Measurements from ENCODE around the gene MED17. TPM values are rescaled to one million over a fixed set of nuclear protein-coding genes. Genes with fewer than 3 reads are reported as not detected.
A peak's percentile ranks its signal among the peaks of the same experiment; 100 is the strongest.

Gene MED17
- total RNA-seq, 2 donors from 2014 or later, result 38.7 to 42.3 TPM

DNA sequence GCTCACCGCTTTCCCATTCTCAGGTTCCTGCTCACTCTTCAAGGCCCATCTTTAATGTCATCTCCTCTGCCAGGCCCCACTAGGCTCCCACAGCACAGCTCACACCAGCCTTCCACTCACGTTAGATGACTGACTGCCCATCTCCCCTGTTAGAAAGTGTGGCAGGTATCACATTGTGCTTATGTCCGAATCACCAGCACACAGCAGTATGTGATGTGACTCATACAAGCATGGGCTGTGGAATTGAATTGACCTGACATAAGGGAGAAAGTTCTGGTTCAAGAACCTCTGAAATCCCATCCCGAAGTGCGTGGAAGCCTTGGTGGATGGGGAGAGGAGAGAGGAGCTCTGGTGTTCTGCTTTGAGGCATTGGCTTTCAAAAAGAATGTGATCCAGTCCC, 59.8 kb downstream of the MED17 start:
- no peaks in the 10 kb centered on the region for H3K4me1 Mint-ChIP-seq
- H3K4me3 Mint-ChIP-seq, result no peak overlapping the region
- no peaks in the 10 kb centered on the region for H3K9me3 Mint-ChIP-seq
- no peak overlapping the region for H3K27ac Mint-ChIP-seq
- ATAC-seq (replicated peaks), result no peak
- H3K36me3 Mint-ChIP-seq (ENCODE audit: low read depth), result no peaks in the 10 kb centered on the region
- H3K27me3 Mint-ChIP-seq, result no peaks in the 10 kb centered on the region

DNA sequence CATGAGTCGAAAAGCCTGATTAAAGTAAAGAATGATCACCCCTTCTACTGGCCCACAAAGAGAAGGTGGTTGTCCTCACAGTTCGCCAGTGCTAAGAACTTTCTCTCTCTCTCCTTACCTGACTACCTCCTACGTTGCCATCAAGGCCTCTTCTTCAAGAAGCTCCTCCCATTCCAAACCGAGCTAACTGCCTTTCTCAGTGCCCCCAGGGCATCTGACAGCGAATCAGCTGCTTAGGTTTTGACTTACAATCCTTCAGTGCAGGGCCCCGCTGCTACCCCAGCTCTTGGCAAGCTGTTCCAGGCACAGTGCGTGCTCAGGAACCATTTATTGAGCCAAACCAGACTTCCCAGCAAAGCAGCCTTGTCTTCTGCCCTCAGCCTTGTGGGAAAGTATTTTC, 60.5 kb downstream of the MED17 start:
- H3K27ac Mint-ChIP-seq, result no peak overlapping the region
- peaks cover 3% of the 10 kb centered on the region for H3K27me3 Mint-ChIP-seq
- peaks cover 4% of the 10 kb centered on the region for H3K4me1 Mint-ChIP-seq
- ATAC-seq (replicated peaks), result no peak
- H3K4me3 Mint-ChIP-seq, result no peak overlapping the region
- H3K9me3 Mint-ChIP-seq, result no peaks in the 10 kb centered on the region
- H3K36me3 Mint-ChIP-seq (ENCODE audit: low read depth), result no peaks in the 10 kb centered on the region

DNA sequence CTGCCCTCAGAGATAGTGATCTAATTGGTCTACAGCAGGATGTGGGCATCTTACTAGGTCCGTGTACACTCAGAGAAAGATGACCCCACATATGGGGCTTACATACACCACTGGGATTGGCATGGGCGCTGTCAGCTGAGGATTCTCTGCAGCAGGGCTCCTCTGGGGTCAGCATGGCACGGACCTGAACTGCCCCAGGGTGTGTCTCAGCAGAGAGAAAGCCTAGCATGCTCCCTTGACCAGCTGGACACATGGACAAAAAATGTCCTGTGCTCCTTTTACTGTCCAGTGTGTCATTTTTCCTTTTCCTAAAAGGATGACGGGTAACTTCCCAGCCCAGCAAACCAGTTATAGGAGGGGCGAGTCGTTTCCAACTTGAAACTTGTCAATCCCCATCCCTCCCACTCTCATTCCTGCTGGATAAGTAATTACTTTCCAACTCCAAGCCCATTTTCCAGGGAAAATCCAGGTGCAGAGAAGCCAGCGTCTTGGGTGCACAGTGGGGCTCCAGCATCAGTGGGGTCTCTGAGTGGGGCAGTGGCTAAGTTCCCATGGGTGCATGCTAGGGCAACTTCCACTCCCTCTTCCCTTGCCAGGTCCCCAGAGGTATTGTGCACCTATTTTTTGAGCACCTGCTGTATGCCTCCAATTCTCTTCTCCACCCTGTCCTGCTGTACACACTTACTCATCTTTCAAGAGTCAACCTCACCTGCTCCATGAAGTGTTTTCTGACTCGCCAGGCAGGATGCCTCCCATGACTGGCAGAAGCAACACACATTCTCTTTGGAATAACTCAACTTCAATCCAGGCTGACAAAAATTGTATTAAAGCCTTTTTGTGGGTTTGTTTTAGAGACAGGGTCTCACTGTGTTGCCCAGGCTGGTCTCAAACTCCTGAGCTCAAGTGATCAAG, 61.4 kb downstream of the MED17 start:
- no peak for ATAC-seq (replicated peaks)
- Mint-ChIP-seq H3K4me1 (peaks cover 5% of the 10 kb centered on the region), H3K27me3 (peaks cover 5% of the 10 kb centered on the region), H3K36me3 (ENCODE audit: low read depth) (no peaks in the 10 kb centered on the region), H3K27ac (no peak overlapping the region), H3K9me3 (no peaks in the 10 kb centered on the region), H3K4me3 (no peak overlapping the region)

DNA sequence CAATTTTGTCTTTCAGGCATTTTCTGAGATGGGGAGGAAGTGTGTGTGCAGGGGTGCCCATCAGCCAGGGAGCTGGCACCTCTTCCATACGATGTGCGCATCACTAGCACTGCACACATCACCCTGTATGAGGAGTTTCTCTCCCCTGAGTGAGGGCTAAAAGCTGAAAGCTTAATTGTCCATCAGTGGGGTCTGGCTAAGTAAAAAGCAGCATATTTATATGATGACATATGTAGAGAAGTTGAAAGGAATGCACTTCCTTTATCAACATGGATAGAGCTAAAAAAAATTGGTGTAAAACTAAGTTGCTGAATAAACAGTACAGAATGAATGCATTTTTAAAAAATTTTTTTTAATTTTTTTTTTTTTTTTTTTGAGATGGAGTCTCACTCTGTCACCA, 62.3 kb downstream of the MED17 start:
- H3K27me3 Mint-ChIP-seq, result peaks cover 10% of the 10 kb centered on the region
- H3K4me3 Mint-ChIP-seq, result no peak overlapping the region
- H3K27ac Mint-ChIP-seq, result no peak overlapping the region
- peaks cover 5% of the 10 kb centered on the region for H3K4me1 Mint-ChIP-seq
- no peaks in the 10 kb centered on the region for H3K36me3 Mint-ChIP-seq (ENCODE audit: low read depth)
- no peak for ATAC-seq (replicated peaks)
- no peaks in the 10 kb centered on the region for H3K9me3 Mint-ChIP-seq

DNA sequence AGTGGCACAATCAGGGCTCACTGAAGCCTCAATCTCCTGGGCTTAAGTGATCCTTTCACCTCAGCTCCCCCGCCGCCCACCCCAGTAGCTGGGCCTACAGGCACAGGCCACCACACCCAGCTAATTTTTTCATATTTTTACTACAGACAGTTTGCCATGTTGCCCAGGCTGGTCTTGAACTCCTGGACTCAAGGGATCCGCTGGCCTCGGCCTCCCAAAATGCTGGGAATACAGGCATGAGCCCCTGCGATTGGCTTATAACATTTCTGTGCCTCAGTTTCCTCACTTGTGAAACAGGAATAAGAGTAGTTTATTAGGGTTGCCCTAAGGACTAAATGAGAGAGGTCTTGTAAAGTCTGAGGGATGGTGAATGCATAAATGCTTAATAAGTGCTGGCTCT, 65.1 kb downstream of the MED17 start:
- Mint-ChIP-seq H3K27me3 (peaks cover 13% of the 10 kb centered on the region), H3K4me1 (peaks cover 5% of the 10 kb centered on the region), H3K4me3 (peak overlapping the region; percentile 42), H3K9me3 (no peaks in the 10 kb centered on the region), H3K36me3 (ENCODE audit: low read depth) (no peaks in the 10 kb centered on the region), H3K27ac (no peak overlapping the region)
- ATAC-seq (replicated peaks), result no peak

DNA sequence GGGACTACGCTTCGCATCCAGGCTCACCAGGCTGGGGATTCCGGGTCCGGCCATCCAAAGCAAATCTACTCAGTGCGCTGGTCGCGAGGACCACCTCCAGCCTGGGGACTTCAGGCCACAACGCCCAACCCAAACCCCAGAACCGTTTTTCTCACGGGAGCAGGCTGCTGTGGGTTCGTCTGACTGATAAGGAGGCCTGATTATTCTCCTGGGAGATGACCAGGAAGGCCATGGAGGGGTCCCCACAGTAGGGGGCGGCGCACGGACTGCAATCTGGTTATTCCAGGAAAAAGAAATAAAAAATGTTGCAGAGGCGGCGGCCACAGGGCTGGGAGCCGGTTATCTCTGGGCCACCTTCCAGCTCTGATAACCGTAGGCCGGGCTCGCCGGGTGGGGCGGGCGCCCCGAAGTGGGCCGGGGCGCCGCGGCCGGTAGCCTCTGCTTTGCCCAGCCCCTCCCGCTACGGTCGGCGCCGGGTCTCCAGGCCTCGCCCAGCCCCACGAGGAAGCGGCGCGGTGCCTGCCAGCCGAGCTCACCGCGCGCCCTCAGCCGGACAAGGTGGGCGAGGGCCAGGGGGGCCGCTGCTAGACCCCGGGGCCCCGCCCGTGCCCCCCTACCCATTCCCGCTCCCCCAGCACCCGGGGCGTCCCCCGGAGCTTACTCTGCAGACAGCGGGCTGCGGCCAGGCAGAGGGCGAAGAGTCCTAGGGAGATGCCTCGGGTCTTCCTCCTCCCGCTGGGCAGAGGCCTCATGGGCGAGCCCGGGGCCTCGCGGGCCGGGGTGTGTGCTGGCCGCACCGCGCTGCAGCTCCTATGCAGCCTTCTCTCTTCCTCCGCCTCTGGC, 65.9 kb downstream of the MED17 start:
- H3K27ac Mint-ChIP-seq, result no peak overlapping the region
- peaks cover 13% of the 10 kb centered on the region for H3K27me3 Mint-ChIP-seq
- no peaks in the 10 kb centered on the region for H3K36me3 Mint-ChIP-seq (ENCODE audit: low read depth)
- no peak for ATAC-seq (replicated peaks)
- H3K9me3 Mint-ChIP-seq, result no peaks in the 10 kb centered on the region
- peak overlapping the region; percentile 42 for H3K4me3 Mint-ChIP-seq
- H3K4me1 Mint-ChIP-seq, result peaks cover 5% of the 10 kb centered on the region

DNA sequence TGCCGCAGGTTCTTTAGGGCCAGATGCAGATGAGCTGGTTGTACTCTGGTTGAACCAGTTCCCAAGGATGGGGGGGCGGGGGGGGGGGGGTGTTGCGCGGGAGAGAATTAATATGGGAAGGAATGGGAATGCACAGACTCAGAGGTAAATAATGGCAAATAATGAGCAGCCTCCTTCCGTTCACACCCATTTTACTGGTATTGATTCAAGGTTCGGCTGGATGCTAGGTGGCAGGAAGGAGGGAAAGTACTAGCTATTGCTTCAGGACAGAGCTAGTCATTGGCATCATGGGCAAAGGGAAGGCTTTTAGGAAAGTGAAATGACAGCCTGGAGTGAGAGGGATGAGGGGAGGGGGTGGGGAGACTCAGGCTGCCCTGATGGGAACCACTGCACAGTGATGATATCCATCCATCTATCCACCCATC, 66.5 kb downstream of the MED17 start, which contains the start of gene VSTM5:
TSS of gene VSTM5 (minus strand) at position 25 of the 425 bp plus-strand sequence. CDS start 116 bp downstream, outside the sequence.
- Mint-ChIP-seq H3K4me3 (peak within 1 kb of the TSS; percentile 42), H3K9me3 (no peaks in the 10 kb centered on the region)

DNA sequence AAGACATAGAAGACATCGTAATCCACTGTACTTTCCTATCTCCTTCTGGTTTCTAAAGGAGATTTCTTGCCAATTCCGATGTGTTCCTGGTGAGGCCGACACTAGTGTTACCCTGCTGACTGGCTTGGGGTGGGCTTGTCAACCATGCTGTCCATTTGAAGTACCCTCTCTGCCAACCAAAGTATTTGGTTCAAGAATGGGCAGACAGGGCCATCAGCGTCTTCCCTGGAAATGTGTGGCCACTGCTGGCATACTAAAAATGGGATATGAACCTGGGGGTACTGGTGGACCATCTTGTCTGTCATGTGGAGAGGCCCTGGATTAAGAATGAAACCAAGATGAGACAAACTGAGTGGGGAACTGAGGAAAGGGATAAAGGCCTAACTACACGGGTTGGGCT, 68.2 kb downstream of the MED17 start:
- H3K27ac Mint-ChIP-seq, result no peak overlapping the region
- H3K27me3 Mint-ChIP-seq, result peaks cover 13% of the 10 kb centered on the region
- H3K4me3 Mint-ChIP-seq, result no peak overlapping the region
- peaks cover 5% of the 10 kb centered on the region for H3K4me1 Mint-ChIP-seq
- H3K36me3 Mint-ChIP-seq (ENCODE audit: low read depth), result no peaks in the 10 kb centered on the region
- H3K9me3 Mint-ChIP-seq, result no peaks in the 10 kb centered on the region
- ATAC-seq (replicated peaks), result no peak

More for the DNA sequence above, 66.5 kb downstream of the MED17 start, which contains the start of gene VSTM5:
- Mint-ChIP-seq H3K27me3 (peaks cover 13% of the 10 kb centered on the region), H3K36me3 (ENCODE audit: low read depth) (no peaks in the 10 kb centered on the region), H3K4me1 (peaks cover 5% of the 10 kb centered on the region), H3K27ac (no peak within 1 kb of the TSS)
- no peak for ATAC-seq (replicated peaks)

DNA sequence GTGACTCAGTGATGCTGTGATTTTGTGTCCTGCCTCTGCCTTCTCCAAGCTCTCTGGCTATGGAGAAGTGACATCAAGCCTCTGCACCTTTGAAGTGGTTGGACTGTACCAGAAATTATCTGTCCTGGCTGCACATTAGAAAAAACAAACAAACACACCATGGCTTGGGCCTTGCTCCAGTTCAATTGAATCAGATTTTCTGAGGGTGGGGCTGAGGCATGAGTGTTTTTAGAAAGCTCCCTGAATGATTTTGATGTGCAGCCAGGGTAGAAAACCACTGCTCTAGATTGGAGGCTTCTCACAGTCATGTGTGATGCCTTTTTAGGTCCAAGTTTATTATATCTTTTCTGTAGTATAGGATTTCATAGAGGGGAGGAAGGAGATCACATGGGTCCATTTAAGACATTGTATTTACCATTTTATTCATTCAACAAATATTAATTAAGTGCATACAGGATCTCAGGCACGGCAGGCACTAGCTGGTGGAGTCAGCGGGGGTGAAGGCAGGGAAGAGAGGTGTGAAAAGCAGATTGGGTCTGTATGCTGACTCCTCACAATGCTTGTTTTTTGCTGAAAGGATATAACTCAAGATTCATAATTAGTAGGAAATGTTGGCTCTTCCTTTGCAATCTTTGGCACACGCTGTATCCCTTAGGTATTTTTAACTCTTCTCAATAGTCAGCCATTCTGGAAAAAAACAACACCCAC, 73.5 kb downstream of the MED17 start:
- Mint-ChIP-seq H3K4me3 (no peak overlapping the region), H3K27ac (no peak overlapping the region), H3K9me3 (no peaks in the 10 kb centered on the region), H3K27me3 (peaks cover 4% of the 10 kb centered on the region), H3K36me3 (ENCODE audit: low read depth) (no peaks in the 10 kb centered on the region), H3K4me1 (no peaks in the 10 kb centered on the region)
- ATAC-seq (replicated peaks), result no peak

DNA sequence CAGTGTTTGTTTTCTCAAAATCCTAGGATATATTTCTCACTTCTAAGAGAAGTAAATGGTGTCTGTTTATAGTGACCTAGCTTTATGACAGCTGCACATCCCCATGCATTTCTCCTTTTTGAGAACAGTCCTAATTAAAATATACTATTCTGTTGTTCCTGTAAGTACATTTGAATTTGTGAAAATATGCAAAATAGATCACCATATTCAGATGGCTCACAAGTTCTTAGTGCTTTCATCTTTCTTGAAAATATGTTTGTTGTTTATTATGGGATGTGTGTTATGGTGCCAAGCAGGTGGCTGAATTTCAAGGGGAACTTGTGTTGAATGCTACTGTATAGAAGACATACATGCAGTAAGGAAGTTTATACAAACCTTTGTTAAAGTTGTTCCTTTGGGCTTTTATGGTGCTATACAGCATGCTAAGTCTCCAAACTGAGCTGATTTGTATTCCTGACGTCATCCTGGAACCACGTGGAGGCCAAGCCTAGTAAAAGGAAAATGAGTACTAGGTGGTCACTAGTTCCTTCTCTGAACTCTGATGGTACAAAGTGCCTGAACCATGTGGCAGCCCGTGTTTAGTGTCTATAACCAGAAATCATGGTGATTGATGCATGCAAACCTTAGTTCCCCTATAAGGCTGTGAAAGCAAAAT, 74.2 kb downstream of the MED17 start:
- no peak for ATAC-seq (replicated peaks)

DNA sequence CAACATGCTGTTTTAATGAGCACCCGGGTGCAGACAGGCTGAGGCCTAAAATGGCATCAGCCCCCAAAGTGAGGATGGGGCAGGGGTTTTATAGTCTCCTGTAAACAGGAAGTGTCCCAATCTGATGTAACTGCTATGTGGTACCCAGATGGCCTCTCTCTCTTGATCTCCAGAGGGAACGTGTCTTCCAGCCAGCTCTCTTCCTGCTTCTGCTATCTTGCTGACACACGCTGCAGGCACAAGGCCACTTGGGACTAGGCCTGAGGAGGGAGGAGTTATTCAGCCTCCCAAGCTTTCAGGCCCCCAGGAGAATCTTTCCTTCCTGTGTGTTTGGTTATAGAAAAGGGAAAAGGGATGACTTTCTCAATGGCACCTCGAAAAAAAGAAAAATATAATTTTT, 77.7 kb downstream of the MED17 start:
- H3K36me3 Mint-ChIP-seq (ENCODE audit: low read depth), result no peaks in the 10 kb centered on the region
- ATAC-seq (replicated peaks), result no peak
- no peaks in the 10 kb centered on the region for H3K9me3 Mint-ChIP-seq
- H3K27ac Mint-ChIP-seq, result no peak overlapping the region
- peaks cover 3% of the 10 kb centered on the region for H3K27me3 Mint-ChIP-seq
- H3K4me1 Mint-ChIP-seq, result no peaks in the 10 kb centered on the region
- H3K4me3 Mint-ChIP-seq, result no peak overlapping the region

More for the DNA sequence above, 74.2 kb downstream of the MED17 start:
- Mint-ChIP-seq H3K36me3 (ENCODE audit: low read depth) (no peaks in the 10 kb centered on the region), H3K27me3 (no peaks in the 10 kb centered on the region), H3K27ac (no peak overlapping the region), H3K4me1 (no peaks in the 10 kb centered on the region), H3K4me3 (no peak overlapping the region), H3K9me3 (no peaks in the 10 kb centered on the region)

Measured in activated T-helper 17 cell treated with anti-CD3 and anti-CD28 coated beads, Interleukin-2, amount 50 U/mL, for 72 hours (primary cell).